ENCODE measurements around the gene TAAR9.

- TF ChIP-seq CTCF (IDR thresholded peaks at IDR 0.05) (no peak), POLR2A (IDR thresholded peaks at IDR 0.05) (no peak)
These were observed 48.7 kb upstream of the TAAR9 start for GRCh38 chr6:132489376-132489775.
